ENCODE measurements around the gene SIK3.

DNA sequence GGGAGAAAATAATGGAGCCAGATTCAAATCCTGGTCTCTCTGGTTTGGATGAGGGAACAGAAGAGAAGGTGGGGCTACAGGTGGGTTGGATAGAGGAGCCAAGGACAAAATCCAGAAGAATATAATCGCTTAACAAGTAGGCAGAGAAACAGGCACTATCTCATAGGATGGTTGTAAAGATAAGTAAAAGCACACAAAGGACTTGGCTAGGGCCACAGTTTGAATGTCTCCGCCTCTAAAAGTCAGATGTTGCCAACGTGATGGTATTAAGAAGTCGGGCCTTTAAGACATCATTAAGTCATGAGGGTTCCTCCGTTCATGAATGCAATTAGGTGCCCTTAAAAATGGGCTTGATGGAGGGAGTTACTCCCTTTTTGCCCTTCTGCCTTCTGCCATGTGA lies 42.8 kb downstream of the SIK3 start:
- TF ChIP-seq, protein P1, sequence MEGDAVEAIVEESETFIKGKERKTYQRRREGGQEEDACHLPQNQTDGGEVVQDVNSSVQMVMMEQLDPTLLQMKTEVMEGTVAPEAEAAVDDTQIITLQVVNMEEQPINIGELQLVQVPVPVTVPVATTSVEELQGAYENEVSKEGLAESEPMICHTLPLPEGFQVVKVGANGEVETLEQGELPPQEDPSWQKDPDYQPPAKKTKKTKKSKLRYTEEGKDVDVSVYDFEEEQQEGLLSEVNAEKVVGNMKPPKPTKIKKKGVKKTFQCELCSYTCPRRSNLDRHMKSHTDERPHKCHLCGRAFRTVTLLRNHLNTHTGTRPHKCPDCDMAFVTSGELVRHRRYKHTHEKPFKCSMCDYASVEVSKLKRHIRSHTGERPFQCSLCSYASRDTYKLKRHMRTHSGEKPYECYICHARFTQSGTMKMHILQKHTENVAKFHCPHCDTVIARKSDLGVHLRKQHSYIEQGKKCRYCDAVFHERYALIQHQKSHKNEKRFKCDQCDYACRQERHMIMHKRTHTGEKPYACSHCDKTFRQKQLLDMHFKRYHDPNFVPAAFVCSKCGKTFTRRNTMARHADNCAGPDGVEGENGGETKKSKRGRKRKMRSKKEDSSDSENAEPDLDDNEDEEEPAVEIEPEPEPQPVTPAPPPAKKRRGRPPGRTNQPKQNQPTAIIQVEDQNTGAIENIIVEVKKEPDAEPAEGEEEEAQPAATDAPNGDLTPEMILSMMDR (IDR thresholded peaks at IDR 0.05): no peak
- no peak for TF ChIP-seq POLR2A (IDR thresholded peaks at IDR 0.05)
